GM19324 (cell line): ENCODE results near the gene ZNF511.
A peak's percentile ranks its signal among the peaks of the same experiment; 100 is the strongest.

Experiments
- ATAC-seq: cut with Tn5 transposase; IDR thresholded peaks from one replicate; pipeline ENCODE4 v1.9.1; 2021; ENCODE audit warnings: mild to moderate bottlenecking, moderate library complexity; ENCODE audit not compliant: unreplicated experiment, low FRiP score

The ZNF511 gene

DNA sequence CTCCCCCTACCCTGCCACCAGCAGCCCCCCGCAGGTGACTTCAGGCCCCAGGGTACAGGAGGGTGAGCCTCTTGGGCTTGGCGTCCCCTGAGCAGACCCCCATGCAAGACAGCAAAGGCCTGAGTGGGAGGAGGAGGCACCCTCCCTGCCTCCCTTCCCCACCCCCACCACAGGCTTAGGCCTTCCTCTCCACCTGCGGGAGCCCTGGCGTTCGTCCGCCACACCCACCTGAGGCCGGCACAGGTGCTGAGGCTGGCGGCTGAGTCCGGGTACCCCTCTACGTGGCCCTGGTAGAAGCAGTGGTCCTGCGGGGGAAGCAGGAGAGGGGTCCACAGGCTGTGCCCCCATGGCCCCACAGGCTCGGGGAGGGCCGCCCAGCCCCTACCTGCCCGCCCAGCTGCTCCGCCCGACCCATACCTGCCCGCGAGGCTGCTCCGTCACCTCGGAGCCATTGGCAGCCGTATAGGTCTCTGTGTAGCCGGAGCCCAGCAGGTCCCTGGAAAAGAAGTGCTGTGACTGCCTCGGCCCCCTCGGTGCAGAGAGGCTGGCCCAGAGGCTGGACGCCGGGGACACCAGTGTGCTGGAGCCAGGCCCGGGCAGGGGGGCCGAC, 35.1 kb upstream of the ZNF511 start:
- ATAC-seq, result no peak

DNA sequence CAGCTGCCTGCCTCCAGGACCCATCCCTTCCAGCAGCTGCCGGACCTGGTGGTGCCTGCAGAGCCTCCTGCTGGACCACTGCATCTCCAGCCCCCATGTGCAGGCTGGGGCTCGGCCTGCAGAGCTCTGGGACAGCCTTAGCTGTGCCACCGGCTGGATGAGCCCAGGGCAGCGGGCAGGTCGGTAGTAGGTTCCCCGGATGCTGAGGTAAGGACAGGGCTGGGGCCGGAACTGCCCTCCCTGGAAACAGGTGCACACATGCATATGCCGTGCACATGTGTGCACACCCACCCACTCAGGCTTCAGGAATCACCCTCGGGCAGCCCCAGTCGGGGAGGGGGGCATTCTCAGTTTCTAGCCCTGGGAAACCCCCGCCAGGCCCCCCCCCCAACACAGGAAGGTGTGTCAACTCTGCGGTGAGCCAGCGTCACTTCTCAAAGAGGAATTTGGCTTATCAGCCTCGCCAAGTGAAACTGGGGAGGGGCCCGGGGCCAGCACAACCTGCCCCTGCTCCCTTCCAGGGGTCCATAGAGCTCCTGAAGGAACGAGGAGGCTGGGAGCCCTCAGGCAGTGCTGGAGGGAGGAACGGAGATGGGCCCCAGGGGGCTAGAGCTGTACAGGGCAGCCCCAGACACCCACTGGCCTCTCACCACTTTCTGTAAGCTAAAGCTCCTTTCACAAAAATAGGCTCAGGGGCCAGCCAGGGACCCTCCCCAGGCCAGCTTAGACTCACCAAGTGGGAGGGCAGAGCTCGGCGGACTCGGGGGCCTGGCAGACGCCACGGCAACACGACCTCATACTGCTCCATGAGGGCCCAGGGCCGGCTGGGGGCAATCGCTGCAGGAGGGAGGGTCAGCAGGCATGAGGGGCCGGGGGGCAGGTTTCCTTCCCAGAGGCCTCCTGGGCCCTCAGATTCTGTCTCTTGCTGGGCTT, 33.7 kb upstream of the ZNF511 start:
- ATAC-seq, result peak; percentile 38

DNA sequence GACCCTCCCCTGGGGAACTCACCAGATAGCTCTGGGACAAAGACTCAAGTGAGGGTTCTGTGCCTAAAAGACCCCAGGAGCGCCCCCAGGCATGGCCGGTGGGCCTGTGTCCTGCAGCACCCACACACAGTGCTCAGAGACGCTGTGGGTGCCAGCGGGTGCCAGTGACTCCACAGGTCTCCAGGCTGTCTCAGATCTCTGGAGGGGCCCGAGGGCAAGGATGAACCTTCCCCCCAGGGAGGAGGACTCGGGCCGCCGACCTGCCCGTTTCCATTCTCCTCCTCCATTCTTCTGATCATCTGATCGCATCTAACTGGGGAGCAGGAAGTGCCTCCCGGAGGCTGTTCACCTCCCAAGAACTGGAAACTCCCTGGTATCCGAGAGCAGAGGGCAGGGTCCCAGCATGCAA, 33.0 kb upstream of the ZNF511 start:
- no peak for ATAC-seq

DNA sequence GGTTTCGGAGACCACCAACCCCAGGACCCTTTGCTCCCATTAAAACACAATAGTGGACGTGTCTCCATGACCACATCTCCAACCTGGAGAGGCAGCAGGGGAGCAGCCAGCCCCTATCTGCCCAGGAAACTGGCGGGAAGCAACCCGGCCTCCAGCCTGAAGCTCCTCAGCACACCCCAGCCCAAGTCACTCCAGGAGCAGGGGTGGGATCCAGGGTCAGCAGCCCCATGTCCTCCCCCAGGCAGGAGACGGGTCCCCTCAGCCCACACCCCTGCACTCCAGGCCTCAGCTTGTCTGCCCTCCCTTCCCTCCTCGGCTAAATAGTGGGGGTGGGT, 32.6 kb upstream of the ZNF511 start:
- no peak for ATAC-seq

DNA sequence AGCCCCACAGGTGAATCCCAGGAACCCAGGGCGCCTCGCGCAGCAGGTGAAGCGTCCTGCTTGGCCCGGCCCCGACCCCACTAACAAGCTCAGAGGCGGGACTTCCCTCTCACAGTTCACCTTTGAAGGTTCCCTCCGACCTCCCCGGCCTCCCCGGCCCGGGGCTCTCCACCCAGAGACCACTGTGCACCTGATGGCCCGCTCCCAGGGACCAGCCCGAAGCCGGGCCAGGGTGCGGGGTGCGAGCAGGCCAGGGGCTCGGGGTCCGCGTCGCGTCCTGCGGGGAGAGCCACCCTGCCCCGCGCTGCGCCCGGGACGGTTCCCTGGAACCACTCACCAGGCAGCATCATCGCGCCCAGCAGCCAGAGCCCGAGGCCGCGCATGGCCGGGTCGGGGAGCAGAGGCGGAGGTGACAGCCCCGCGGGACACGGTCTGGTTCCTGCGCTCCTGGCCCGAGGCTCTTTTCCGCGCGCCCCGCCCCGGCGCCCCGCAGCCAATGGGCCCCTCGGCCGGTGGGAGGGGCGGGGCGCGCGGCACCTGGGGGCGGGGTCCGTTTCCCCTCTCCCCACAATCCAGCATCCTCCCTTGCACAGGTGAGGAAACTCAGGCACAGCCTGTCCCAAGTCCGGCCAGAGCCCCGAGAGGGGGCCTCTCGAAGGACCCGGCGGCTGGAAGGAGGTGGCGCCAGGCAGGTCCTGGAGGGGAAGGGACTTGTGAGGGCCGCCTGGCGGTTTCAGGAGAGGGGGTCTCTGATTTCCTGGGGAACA, 32.1 kb upstream of the ZNF511 start, which contains the start of gene ADAM8:
ADAM8 (minus strand) TSS at position 434 of the 767 bp plus-strand sequence; CDS start at position 383, 51 bp downstream.
- peak; percentile 51 for ATAC-seq

DNA sequence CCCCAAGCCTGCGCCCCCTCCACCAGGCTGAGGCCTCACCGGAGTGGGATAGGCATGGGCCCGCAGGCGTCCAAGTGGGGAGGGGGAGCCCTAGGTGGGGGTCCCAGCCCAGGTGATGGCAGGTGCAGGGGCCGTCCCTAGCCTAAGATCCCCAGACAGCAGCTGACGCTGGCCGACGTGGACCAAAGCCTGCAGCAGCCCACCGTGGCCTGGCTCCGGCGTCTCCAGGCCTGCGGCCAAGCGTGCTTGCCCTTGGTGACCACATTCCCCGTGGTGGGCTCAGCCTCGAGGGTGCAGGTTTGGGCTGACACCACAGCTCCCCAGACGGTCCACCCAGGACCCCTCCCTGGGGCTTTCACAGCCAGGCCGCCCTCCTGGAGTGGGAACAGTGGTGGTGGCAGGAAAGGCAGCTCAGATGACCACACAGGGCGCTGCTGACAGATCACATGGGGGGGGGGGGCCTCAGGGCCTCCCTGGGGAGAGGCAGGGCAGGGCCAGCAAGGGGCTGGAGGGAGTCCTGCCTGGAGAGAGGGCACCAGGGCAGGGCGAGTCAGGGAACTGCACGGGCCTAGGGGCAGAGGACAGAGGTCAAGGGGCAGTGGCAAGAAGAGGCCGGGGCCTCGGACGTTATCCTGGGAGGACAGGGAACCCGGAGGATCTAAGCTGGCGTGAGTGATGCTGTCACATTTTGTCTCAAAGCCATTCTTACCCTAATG, 31.3 kb upstream of the ZNF511 start:
- no peak for ATAC-seq

DNA sequence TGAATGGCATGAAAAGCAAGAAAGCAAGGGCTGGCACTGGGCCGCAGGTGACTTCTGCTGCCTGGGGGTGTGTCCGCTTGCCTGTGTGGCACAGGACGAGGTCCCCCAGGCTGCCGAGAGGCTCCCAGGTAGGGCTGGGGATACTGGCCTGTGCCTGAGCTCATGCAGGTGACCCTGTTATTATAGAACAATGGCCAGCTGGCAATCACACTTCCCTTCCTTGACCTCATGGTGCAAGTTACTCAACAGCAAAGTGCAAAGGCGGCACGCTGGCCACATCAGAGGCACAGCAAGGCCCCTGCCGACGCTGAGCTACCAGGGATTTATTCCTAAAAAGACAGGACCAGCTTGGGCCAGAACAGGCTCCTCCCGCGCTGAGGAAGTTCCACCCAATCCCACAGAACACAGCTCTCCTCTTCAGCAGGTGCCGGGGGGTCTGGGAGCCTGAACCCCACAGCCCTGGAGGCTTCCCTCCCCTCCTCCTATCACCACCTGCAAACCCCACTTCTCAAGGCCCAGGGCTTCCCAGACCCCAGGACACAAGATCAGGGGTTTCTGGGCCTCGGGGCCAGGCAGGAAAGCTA, 30.6 kb upstream of the ZNF511 start:
- no peak for ATAC-seq

DNA sequence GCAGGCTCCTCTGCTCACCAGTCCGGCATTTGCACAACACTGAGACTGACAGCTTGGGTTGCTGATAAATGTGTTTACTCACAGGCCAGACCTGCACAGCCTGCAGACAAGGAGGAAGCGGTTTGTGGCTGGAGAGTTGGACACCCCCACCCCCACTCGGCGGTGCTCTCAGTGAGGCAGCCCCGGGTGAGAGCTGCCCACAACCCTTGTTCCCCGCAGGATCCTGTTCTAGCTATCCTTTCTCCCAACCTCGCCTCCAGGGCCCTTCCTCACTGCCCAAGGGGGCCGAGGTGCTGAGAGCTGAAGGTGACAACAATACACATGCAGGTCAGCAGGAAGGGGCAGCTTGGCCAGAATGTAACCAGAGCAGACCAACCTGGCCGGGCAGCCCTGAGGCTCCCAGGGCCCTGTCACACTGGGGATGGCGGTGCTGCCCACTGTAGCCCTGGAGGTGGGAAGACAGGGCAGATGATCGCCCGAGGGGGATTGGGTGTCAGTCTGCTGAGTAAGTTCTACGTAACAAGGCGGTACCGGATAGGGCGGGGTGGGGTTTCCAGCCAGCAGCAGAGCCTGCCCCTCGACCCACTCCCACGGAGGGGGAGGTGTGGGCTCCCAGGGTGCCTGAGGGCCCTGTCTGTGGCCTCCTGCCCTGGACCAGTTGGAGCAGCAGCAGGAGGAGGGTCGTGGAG, 30.0 kb upstream of the ZNF511 start:
- peak; percentile 36 for ATAC-seq

DNA sequence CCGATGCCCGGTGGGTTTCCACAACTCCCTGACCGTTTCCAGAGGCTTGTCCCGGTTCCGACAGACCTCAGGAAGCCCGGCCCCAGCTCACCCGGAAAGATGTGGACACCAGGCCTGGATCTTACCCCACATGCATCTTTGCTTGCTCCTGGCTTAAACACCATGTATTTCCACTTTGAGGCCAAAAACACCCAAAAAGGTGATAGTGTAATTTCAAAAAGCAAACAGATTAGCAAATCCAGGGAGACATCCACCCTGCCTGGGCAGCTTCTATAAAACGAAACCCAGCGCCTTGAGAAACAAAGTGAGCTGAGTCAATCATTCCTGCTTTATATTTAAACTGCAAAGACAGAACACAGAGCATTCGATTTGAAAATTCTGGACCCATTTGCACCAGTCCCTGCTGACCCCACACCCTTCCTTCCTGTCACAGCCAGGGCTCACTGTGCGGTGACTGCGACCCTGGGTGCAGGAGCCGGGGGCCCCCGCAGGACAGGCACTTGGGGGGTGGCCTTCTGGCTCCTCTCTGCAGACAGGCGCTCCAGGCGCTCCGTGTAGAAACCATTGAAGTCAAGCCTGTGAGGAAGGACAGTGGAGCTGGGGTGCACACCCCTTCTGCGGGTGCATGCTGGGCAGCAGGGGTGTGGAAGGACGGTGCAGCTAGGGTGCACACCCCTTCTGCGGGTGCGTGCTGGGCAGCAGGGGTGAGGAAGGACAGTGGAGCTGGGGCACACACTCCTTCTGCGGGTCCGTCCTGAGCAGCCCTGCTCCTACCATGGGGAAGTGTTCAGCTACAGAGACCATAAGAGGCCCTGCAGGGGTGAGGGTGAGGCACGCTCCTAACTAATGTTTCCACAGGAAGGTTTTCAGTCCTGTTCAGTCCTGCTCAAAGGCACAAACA, 29.1 kb upstream of the ZNF511 start:
- ATAC-seq, result no peak

DNA sequence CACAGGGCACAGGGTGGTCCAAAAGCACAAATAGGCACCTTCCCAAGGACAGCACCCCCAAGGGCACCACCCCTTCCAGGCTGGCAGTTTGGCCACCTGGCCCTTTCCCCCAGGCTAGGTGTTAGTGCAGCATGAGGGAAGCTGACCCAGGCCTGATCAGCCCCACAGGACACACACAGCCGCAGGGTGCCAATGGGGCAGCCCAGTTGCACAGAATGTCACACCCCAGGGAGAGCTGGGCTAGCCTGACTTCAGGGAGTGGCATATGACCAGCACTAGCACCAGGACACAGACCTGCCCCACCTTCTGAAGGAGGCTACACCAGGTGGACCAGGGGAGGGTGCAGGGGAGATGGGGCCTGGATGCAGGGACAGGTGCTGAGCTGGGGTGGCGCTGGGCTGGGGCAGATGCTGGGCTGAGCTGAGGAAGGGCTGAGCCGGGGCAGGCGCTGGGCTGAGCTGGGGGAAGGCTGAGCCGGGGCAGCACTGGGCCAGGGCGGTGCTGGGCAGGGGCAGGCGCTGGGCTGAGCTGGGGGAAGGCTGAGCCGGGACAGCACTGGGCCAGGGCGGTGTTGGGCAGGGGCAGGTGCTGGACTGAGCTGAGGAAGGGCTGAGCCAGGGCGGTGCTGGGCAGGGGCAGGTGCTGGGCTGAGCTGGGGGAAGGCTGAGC, 28.2 kb upstream of the ZNF511 start:
- no peak for ATAC-seq

DNA sequence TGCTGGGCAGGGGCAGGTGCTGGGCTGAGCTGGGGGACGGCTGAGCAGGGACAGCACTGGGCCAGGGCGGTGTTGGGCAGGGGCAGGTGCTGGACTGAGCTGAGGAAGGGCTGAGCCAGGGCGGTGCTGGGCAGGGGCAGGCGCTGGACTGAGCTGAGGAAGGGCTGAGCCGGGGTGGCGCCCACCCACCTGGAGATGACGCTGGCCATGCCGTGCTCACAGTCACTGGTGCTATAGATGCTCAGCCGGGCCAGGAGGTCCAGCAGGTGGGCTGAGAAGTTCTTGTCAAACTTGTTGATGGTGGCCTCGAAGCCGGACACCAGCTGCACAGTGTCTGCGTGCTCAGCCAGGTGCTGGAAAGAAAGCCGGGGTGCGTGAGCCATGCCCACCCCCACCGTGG, 27.6 kb upstream of the ZNF511 start:
- no peak for ATAC-seq

DNA sequence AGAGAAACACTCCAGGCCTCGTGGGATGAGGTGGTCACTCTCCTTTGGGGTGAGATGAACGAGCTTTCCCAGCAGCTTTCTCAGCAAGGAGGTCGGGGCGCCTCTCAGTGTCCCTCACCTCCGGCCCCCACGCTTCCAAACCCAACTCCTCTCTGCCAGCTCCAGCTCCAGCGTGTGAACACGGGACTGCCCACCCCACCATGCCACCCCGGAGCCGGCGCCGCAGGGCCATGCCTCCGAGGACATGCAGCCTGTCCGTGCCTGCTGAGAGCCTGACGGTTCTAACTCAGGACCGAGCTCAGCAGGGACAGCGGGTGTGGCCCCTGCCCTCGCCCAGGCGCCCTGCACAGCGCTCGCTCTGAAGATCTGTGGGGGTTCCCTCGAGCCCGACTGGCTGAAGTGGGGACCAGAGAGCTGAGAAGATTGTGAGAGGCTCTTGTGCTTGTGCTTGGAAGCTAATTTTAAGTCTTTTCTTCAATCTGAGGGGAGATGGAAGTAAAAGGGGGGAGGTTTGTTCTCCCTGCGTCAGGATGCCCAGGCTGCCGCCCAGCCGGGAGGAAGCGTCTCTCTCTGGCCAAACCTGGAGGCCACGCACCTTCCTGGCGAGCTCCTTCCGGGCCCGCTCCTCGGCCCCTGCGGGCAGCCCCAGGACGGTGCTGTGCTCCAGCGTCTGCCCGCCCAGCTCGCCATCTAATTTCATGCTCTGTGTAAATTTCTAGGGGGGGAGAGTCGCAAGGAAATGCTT, 26.9 kb upstream of the ZNF511 start:
- no peak for ATAC-seq

DNA sequence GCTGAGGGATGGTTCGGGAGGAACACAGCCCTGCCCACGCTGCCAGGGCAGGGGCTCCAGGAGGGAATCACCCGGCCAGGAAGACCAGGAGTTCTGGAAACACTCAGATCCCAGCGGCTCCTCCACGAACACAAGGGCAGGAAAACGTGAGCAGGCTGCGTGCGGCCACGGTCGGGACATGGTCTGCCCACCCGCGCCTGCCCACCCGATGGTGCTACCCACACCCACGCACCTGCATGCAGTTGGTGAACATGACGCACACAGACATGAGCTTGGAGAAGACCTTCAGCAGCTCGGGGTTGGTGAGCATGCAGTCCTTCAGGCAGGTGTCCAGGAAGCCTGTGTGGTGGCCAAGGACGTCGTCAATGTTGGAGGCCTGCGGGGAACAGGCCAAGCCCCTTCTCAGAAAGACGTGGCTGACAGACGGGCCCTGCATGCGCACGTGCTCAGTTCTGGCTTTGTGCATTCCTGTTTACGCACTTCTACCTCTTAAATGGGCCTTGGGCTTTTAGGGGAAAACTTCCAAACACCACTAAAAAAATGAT, 25.8 kb upstream of the ZNF511 start:
- ATAC-seq, result no peak

DNA sequence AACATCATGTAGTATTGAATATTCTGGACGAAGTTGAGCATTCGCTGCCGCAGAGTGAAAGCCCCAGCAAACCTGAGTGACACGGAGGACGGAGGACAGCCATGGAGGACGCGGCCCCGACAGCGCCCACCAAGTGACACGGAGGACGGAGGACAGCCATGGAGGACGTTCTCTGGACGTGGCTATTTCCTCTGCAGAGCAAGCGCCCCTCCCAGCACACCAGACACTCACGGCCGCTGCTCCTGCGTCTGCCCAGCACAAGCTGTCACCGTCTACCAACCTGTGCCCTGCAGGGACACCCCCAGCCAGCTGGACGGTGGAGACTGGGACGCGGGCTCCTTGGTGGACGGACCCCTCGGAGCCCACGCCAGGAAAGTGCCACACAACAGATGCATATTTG, 24.8 kb upstream of the ZNF511 start:
- ATAC-seq, result no peak

DNA sequence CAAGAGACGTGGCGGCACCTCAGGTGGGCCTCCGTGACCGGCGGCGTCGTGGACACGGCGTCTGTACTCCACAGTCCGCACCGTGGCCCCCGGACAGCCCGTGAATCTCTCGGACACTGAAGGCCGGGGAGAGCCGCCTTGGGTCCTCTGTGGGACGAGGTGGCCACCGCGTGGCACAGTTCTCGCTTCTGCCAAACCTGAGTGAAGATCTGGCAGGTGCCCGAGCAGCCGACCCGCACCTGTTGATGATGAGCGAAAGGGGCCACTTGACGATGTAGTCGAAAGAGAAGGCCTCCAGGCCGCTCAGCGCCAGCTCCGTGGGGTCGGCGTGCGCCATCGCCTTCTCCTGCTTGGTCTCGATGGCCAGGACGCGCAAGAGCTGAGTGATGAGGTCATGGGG, 23.5 kb upstream of the ZNF511 start:
- no peak for ATAC-seq

DNA sequence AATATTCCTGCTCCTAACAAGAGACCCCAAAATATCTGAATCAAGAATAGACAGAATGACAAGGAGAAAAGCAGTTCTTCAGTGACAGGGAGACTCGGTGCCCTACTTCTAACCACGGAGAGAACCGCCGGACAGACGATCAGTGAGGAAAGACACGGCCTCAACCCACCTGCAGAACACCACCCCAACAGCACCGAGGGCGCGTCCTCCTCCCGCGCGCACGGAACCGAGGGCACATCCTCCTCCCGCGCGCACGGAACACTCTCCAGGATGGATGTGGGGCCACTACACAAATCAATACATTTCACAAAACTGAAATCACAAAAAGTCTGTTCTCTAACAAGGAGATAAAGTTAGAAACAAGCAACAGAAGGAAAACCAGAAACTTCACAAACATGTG, 22.3 kb upstream of the ZNF511 start:
- no peak for ATAC-seq

DNA sequence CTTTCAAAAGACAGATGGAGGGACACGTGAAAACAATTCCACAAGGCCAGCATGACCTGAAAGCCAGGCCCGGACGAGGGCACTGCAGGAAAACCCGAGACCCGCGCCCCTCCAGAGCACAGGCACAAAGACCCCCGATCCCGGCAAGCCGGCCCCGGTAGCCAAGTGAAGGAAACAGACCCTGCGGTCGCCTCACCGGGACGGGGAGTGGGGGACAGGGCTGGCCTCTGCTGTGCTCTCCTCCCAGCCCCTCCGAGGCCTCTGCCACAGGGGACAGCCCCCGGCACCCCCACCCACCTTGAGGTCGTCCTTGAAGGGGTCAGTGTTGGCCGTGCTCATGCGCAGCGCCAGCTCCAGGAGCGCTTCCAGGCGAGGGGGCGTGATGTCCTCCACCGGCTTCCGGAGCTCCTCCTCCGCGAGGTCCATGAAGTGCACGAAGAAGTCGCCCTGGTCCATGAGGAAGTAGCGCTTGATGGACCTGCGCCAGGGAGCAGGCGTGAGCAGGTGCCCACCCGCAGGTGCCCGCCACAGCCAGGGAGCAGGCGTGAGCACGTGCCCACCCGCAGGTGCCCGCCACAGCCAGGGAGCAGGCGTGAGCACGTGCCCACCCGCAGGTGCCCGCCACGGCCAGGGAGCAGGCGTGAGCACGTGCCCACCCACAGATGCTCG, 20.7 kb upstream of the ZNF511 start:
- no peak for ATAC-seq
